GM19324 (cell line): ENCODE data around the gene SLC29A2.

Source experiments
- ATAC-seq: cut with Tn5 transposase; IDR thresholded peaks from one replicate; pipeline ENCODE4 v1.9.1; 2021; ENCODE audit warnings: mild to moderate bottlenecking, moderate library complexity; ENCODE audit not compliant: unreplicated experiment, low FRiP score

Gene SLC29A2

GRCh38 chr11:66335531-66336233, 35.9 kb downstream of the SLC29A2 start:
- no peak for ATAC-seq

GRCh38 chr11:66334605-66335442, 36.7 kb downstream of the SLC29A2 start:
- no peak for ATAC-seq

- ATAC-seq = no peak
Observed at GRCh38 chr11:66333896-66334604, 37.5 kb downstream of the SLC29A2 start.

GRCh38 chr11:66333220-66333877, 38.2 kb downstream of the SLC29A2 start:
- no peak for ATAC-seq

GRCh38 chr11:66332371-66333219, 39.0 kb downstream of the SLC29A2 start:
- ATAC-seq = no peak

GRCh38 chr11:66331542-66332370, 39.8 kb downstream of the SLC29A2 start:
- ATAC-seq = no peak

GRCh38 chr11:66330931-66331330, 40.6 kb downstream of the SLC29A2 start:
- no peak for ATAC-seq

- no peak for ATAC-seq
Observed at GRCh38 chr11:66329165-66329673, 42.3 kb downstream of the SLC29A2 start.

GRCh38 chr11:66328302-66329144, 43.0 kb downstream of the SLC29A2 start:
- no peak for ATAC-seq

- ATAC-seq = no peak
Observed at GRCh38 chr11:66328031-66328301, 43.6 kb downstream of the SLC29A2 start.

GRCh38 chr11:66327171-66328030, 44.2 kb downstream of the SLC29A2 start:
- ATAC-seq = no peak

- ATAC-seq = no peak
Observed at GRCh38 chr11:66326261-66327111, 45.1 kb downstream of the SLC29A2 start.

GRCh38 chr11:66325263-66325671, 46.3 kb downstream of the SLC29A2 start:
- ATAC-seq = no peak

- no peak for ATAC-seq
Observed at GRCh38 chr11:66324664-66325063, 46.9 kb downstream of the SLC29A2 start.

- ATAC-seq = no peak
Observed at GRCh38 chr11:66323684-66324083, 47.9 kb downstream of the SLC29A2 start.

- no peak for ATAC-seq
Observed at GRCh38 chr11:66322732-66323427, 48.7 kb downstream of the SLC29A2 start.
